Right renal cortex interstitium (tissue), 3 donors: ENCODE results near the gene RBL2. TPM values are rescaled to one million over a fixed set of nuclear protein-coding genes. Genes with fewer than 3 reads are reported as not detected.
"Not testable (repeated sequence)": the region's sequence is repeated elsewhere in the genome, so short reads cannot be mapped to it uniquely, and the experiment has no call there.

ENCODE experiments used
- DNase-seq, 3 donors: peaks; one replicate each; pipeline ENCODE4 v3.0.0-alpha.2; 2013; ENCODE audit warnings: low read depth in 3 of 3, low spot score in 2 of 3
- polyA plus RNA-seq, 3 donors: library from polyadenylated mRNA; unstranded; fragments of 120-200 nt; gene quantifications; one replicate each; pipeline ENCODE4 v1.2.1, GENCODE V29; 2013; ENCODE audit not compliant: insufficient read length in 3 of 3

Gene RBL2
- polyA plus RNA-seq, 3 donors = 69.1 to 94.5 (median 75.5) TPM

GRCh38 chr16:53503991-53504663 is 69.9 kb downstream of the RBL2 start:
- peak; percentile 43 to 55 (median 52) for DNase-seq

GRCh38 chr16:53504665-53505064 is 70.4 kb downstream of the RBL2 start:
- DNase-seq = no peak

- no peak for DNase-seq
Measured at GRCh38 chr16:53506254-53506653, 72.0 kb downstream of the RBL2 start.

- no peak for DNase-seq
Measured at GRCh38 chr16:53507464-53508179, 73.4 kb downstream of the RBL2 start.

- DNase-seq = peak; percentile 50 to 64 (median 54)
Measured at GRCh38 chr16:53509906-53510703, 75.8 kb downstream of the RBL2 start.

DNA sequence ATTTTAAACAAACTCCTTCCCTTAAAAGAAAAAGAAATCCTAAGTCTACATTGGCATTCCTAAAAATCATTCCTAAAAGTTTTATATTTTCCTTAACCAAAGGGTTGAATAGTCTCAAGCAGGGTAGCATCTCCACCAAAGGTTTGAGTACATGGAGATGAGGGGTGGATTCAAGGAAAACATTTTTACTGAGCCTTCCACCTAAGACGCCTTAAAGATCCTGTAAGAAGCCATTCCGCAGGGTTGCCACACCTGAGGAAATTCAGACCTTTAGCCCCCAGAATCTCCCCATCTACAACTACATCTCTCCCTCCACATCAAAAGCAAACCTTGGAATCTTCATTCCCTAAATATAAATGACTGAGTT is 76.4 kb downstream of the RBL2 start:
- no peak for DNase-seq

GRCh38 chr16:53511084-53511402 is 76.8 kb downstream of the RBL2 start:
- DNase-seq = no peak

DNA sequence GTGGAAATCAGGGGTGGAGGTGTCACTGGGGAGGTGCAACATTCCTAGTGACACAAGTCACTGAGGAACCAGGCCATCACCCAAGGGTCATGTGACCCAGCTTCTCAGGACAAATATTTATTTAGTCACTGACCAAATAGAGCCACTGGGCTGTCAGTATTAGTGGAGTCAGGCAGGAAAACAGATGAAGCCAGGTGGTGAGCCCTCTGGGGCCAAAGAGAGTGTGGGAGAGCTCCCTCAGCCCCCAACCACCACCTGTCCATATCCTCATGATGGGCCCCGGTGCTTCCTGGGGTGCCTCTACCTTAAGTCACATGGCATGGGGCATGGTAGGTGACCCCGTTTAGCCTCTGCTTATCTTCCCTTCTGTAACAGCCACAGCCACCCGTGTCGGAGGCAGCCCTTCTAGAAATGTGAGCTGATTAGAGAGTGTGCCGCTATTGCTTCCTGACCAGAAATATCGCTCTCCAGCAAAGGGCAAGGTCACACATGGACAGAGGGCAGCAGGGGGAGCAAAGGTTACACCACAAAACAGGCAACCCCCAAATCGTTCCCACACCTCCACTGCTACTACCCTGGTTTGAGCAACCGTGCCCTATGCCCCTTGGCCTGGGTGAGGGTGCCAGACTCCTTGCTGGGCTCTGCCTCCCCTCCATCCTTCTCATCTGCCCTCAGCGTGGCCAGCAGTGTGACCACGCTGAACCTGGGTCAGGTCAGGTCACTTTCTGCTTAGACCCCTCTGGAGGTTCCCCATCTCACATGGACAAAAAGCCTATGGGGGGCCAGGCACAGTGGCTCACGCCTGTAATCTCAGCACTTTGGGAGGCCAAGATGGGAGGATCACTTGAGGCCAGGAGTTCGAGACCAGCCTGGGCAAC is 77.4 kb downstream of the RBL2 start:
- DNase-seq = no peak

GRCh38 chr16:53512795-53513194 is 78.5 kb downstream of the RBL2 start:
- DNase-seq = not testable (repeated sequence)

DNA sequence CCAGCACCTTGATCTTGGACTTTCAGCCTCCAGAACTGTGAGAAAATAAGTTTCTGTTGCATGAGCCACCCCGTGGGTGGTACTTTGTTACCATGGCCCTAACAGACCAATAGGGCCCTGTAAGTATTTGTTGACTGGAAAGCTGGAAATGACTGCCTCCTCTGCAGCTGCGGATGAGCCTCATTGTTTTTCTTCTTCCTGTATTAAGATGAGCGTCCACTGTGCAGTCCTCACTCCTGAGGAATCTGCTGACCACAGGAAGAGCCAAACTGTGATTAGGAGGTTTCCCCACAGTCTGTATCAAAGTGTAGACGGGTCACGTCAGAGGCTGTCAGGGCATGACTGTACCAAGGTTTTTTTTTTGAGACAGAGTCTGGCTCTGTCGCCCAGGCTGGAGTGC is 81.0 kb downstream of the RBL2 start:
- no peak for DNase-seq

DNA sequence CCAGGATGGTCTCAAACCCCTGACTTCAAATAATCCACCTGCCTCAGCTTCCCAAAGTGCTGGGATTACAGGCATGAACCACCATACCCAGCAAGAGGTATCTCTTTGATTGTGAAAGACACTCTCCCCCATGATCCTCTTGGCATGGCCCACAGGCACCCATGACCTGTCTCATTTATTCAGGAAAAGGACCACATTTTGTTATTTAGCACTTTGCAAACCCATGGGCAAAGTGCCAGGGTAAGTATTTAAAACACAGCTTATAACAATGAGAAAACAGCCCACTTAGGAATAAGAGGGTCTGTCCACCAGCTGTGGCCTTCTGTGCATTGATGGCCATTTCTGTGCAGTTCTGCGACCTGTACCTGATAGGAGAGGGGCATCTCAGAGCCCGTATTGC is 81.5 kb downstream of the RBL2 start:
- no peak for DNase-seq

- DNase-seq = no peak
Measured at GRCh38 chr16:53517851-53518250, 83.6 kb downstream of the RBL2 start.

DNA sequence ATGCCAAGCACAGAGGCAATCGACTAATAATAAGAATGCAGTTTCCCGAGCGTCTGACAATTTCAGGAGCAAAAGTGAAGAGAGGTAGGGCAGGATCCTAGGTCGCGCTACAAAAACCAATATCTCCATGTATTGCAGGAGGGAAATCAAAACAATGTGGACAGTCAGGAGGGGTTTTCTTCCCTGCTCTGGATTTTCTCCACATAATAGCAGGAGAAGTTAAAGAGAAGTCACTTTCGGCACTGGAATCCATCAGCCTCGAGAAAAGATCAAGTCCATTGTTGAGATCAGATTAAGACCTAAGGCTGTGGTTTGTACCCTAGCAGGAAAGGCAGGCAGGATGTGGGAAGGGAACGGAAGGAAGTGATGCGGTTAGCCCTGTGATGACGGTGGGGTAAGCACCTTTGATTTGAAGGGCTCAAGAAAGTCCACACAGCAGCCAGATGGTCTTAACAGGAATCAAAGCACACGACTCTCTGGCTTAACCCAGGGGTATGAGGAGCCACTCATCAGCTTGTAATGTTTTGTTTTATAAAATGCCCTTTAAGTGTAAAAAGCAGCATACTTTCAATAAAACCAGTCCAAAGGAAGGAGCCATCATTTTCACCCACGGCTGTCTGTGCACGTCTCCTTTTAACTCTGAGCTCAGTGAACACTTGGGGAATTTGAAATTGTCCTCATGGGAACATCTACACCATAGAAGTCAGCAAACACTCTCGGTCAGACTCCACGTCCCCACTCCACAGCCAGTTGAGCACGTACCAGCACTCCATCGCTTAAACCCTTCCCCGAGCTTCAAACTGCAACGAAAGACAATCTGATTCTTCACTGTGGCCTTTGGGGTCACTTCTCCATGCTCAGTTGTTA is 84.5 kb downstream of the RBL2 start:
- DNase-seq = no peak

GRCh38 chr16:53519417-53520091 is 85.3 kb downstream of the RBL2 start:
- no peak for DNase-seq

DNA sequence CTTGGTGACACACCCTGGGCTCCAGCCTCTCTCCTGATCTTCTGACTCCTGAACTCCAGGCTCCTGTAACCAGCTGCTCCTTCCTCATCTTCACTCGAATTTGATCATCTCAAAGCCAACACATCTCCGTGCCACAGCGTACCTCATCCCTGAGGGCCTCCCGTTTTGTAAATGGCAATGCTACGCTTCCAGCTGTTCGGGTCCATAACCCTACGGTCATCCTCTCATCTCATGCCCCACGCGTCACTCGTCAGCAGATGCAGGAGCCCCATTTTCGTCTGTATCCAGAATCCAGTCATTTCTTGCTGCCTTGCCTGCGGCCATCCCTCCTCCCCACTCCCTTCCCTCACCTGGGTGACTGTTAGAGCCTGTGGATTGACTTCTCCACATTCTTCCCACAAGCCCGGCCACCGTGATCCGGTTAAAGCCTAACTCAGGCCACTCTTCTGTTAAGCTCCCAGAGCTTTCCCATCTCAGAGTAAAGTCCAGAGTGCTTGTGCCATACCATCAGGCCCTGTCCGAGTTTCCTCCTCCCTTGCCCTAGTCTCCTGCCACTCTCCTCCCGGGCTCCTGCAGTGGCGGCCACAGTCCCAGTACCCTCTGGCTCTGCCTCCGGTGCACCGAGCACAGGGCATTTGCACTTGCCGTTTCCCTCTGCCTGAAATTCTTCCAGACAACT is 89.0 kb downstream of the RBL2 start:
- no peak for DNase-seq

DNA sequence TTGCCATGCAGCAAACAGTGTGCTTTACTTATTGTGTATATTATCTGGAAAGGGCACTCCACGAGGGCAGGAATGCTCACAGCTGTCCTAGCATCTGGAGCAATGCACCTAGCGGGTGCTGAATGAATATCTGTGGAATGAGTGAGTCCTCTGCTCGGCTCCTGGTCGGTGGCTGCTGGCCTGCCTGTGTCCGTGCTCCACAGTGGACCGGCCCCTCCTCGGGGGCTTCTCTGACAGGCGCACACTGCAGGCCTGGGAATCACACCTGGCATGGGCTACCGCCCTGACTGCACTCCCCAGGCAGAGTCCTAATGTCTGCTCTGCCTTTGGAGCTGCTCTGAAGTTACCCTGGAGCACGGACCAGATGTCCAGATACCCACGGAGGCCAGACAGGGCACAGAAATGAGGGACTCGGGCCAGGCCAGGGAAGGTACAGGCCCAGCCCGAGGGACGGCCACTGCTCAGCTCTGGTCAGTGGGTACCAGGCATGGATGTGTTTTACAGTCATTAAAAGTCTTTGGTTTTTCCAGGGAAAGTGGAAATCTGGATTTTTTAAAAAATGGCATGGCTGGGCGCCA is 89.8 kb downstream of the RBL2 start:
- no peak for DNase-seq

DNA sequence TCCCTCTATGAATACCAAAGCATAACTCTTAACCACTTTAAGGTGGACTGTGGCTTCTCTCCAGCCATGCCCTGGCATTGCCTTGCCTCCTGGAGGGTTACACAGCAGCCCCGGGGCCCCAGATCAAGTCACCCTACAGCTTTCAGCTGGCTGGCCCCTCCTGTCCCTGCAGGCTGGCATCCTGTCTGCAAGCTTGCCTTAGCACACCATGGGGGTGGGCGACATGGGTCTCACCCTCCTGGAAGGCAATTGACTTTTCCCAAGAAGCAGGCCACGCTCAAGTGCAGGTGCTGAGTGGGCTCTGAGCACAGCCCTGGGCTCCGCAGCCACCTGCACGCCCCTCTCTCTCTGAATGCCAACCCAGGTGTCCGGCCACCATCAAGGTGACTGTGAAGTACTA is 94.5 kb downstream of the RBL2 start:
- DNase-seq = no peak

DNA sequence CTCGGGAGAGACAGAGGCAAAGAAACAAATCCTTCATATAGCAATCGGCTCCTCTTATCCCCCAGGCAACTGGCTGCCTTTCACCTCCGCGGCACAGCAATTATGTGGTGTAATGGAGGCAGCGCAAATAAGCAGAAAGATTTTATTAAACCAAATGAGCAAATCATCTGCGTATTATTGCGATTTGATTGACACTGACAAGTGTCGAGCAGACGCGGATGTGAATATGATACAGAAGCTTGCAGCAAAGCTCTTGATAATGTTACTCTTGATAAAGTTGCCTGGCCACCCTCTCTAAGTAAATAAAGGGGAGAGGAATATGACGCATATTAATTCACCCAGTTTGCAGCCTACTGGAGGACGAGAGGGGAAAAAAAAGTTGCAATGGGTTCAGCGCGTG is 95.2 kb downstream of the RBL2 start:
- DNase-seq = no peak
